Activated CD8-positive, alpha-beta memory T cell treated with anti-CD3 and anti-CD28 coated beads, Interleukin-2, amount 50 U/mL, for 48 hours (primary cell): Measurements from ENCODE around the gene TSHB.
A peak's percentile ranks its signal among the peaks of the same experiment; 100 is the strongest.
"Not testable (repeated sequence)": the region's sequence is repeated elsewhere in the genome, so short reads cannot be mapped to it uniquely, and the experiment has no call there.

ENCODE experiments used
- DNase-seq: peaks from one replicate; pipeline ENCODE4 v3.0.0-alpha.2; 2020

The TSHB gene

DNA sequence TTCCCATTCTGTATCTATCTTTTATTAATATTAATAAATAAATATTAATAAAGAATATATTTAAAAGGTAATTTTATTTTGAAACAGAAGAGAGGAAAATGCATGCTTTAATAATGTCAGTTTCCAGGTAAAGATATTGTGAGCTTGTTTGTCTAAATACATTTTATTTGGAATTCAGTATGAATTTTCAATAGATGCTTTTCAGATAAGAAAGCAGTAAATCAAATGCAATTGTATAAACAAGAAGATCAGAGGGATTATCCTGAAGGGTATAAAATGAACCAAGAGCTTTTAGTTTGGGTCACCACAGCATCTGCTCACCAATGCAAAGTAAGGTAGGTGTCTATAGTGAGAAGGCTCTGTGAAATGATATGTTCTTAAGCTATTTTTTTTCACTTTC lies at the start of gene TSHB:
TSS of gene TSHB (plus strand) at position 301 of the 400 bp plus-strand sequence. CDS start 3,537 bp downstream, outside the sequence.
- DNase-seq = no peak

DNA sequence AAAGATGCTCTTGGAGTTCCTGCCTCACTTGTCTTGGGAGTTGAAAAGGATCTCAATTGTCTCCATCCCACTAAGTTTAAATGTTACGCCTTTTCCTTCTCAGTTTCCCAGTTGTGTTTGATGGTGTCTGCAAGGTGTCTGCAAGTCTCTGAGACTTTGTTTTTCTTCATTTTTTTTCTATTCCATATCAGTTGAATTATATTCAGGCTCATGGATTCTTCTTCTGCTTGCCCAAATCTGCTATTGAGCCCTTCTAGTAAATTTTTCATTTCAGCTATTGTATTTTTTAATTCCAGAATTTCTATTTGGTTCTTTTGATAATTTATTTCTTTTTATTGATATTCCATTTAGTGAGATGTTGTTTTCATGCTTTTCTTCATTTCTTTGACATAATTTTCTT lies 47.4 kb upstream of the TSHB start:
- no peak for DNase-seq

DNA sequence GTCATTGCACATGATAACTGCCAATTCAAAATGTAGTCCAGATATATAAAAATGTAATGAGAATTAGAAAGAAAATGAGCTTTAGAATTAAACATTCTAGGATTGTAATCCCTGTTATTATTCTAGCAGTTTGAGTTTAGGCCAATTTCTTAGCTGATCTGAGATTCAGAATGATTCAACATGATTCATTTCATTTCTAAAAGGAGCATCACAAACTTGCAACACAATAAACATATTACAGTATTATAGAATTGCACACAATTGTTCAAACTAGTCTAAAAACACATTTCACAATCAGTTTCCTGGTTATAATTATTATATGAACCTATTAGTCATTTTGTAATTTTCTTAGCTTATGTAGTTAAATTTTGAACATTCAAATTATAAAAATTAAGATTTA lies 43.3 kb upstream of the TSHB start:
- DNase-seq = no peak

DNA sequence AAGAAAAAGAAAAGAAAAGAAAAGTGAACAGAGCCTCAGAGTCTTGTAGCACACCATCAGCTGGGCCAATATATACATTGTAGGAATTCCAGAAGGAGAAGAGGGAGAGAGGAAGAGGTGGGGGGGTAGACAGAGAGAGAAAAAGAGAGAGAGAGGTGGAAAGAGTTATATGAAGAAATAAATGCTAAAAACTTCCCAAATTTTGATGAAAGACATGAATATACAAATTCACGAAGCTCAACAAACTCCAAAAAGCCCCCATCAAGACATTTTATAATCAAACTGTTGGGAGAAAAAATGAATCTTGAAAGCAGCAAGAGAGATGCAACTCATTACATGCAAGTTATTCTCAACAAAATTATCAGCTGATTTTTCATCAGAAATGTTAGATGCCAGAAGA lies 41.5 kb upstream of the TSHB start:
- no peak for DNase-seq

DNA sequence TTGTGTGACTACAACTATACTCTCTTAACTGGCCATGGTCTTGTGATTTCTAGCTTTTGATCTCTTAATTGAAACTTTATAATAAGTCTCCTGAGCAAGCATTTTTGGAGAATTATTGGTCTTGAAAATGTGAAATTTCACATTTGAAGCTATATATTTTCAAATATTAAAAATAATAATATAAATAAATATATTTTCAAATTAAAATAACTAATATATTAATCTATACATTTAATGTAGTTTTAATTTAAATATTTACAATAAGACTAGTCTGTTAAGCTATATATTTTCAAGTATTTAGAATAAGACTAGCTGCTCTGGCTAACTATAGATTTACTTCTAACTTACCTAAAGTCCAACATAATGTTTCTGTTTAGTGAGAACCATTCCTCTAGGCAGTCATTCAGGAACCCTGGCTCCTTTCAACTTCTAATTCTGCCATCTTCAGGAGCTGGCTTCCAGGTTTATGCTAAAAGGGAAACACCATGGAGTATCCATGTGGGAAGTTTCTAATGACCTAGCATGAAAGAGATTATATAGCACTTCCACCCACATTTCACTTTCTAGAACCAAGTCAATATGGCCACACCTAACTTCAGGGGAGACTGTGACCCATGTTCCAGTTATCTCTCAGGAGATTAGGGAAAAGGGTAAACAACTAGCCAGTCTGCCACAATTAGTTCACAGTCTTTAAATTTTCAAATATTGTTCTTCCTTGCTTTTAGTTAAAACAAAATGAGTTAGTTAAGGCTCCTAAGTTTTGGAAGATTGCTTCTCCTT lies 31.9 kb upstream of the TSHB start:
- no peak for DNase-seq

DNA sequence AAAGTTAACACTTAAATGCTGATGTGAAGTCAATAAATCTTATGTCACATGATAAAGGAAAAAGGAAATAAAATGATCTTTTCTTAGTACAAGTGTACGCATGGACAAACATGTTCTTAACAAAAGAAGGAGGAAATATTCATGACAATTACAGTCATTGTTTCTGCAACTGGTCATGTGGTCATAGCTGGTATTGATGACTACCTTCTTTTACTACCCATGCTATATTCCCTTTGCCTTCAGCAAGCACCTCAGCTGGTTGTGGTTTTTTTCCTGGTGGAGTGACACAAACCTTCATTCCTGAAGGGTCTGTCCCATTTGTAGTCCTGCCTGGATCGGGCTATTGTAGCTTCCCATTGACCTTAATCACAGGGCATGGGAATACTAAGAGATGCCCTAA lies 23.4 kb upstream of the TSHB start:
- DNase-seq = no peak

DNA sequence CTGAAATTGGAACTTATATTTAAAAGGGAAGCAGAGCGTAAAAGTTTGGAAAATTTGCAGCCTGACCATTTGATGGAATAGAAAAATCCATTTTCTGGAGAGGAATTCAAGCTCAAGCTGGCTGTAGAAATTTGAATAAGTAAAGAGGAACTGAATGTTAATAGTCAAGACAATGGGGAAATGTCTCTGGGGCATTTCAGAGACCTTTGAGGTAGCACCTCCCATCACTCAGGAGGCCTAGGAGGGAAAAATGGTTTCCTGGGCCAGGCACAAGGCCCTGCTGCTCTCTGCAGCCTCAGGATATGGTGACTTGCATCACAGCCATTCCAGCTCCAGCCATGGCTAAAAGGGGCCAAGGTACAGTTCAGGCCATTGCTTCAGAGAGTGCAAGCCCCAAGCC lies 17.6 kb upstream of the TSHB start:
- DNase-seq = no peak

DNA sequence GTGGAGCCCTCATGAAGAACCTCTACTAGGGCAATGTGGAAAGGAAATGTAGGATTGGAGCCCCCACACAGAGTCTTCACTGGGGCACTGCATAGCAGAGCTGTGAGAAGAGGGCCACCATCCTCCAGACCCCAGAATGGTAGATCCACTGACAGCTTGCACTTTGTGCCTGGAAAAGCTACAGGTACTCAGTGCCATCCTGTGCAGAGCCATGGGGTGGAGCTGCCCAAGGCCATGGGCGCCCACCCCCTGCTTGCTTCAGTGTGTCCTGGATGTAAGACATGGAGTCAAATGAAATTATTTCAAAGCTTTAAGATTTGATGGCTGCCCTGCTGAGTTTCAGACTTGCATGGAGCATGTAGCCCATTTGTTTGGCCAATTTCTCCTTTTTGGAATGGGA lies 17.2 kb upstream of the TSHB start:
- DNase-seq = no peak

DNA sequence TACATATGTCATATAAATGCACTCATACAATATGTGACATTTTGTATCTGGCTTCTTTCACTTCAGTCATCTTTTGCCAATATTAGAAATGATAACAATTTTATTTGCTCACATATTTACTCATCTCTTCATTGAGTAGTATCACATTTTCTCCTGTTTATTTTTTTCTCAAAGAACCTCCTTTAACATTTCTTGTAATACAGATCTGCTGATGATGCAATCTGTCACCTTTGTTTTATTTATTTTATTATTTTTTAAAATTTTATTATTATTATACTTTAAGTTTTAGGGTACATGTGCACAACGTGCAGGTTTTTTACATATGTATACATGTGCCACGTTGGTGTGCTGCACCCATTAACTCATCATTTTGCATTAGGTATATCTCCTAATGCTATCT lies 15.8 kb upstream of the TSHB start:
- no peak for DNase-seq

DNA sequence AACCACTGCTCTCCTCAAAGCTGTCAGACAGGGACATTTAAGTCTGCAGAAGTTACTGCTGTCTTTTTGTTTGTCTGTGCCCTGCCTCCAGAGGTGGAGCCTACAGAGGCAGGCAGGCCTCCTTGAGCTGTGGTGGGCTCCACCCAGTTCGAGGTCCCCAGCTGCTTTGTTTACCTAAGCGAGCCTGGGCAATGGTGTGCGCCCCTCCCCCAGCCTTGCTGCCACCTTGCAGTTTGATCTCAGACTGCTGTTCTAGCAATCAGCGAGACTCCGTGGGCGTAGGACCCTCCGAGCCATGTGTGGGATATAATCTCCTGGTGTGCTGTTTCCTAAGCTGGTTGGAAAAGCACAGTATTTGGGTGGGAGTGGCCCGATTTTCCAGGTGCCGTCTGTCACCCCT lies 10.1 kb upstream of the TSHB start:
- DNase-seq = not testable (repeated sequence)

DNA sequence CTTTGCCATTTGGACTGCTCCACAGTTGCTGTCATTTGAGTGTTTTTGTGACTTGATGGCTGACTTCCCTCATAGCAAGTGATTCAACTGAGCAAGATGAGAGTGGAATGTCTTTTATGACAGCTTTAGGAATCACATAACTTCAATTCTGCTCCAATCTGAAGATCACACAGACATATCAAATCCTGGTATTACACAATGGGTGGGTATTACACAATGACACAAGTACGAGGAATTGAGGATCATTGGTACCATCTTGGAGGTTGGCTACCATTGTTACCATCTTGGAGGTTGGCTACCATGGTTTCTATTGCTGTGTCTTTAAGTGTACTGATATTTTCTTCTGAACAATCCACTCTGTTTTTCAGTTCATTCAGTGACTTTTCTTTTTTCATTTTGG lies 8.5 kb upstream of the TSHB start:
- DNase-seq = no peak

DNA sequence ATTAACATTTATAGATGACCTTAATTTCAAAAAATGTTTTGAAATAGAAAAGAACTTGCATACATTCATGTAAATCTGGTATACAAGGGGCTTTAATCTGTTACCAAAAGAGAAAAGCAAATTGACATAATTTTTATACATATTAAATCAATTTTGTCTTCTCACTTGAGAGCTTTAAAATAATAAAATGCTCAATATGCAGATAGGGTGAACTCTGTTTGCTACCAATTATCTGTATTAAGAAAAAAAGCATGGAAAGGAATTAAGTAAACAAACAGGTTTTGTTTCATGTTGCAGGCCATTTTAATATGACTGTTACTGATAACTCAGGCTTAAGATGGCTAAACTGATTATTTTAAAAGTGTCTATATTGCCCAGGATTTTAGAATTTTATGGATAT lies 6.0 kb upstream of the TSHB start:
- DNase-seq = no peak

DNA sequence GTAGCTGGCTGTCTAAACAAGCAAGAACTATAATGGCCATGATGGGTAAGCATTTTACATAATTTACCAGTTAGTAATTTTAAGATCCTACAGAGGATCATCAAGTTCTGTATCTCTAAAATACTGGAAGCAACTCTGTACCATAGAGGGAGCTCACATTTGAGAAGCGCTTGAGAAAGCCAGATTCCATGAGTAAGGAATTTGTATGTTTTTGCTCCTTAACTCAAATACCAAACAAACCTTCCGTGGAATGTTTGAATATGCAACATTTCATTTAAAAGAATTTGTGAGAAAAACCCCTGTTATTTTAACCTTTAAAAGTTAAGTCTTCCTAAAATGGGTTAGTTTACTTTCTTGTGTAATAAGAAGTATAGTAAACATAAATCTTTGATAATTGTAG lies 2.0 kb downstream of the TSHB start:
- DNase-seq = no peak

DNA sequence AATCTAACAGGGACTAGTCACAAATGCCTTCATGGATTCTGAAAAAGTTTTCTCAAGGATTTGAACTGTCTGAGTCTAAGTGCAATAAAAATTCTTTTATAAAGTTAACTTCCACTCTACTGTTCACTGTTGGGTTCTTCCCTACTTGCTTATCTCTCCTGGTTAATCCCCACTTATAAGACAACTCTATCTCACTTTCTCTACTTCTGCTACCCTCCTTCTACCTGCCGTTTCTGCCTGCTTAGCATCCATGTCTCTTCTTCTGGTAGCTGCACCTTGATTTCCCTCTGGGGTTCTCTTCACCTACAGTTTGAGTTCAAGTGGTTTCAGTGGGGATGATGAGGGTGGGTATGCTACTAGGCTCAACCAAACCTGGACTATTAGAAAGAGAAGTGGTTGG lies 6.0 kb downstream of the TSHB start:
- DNase-seq = no peak

DNA sequence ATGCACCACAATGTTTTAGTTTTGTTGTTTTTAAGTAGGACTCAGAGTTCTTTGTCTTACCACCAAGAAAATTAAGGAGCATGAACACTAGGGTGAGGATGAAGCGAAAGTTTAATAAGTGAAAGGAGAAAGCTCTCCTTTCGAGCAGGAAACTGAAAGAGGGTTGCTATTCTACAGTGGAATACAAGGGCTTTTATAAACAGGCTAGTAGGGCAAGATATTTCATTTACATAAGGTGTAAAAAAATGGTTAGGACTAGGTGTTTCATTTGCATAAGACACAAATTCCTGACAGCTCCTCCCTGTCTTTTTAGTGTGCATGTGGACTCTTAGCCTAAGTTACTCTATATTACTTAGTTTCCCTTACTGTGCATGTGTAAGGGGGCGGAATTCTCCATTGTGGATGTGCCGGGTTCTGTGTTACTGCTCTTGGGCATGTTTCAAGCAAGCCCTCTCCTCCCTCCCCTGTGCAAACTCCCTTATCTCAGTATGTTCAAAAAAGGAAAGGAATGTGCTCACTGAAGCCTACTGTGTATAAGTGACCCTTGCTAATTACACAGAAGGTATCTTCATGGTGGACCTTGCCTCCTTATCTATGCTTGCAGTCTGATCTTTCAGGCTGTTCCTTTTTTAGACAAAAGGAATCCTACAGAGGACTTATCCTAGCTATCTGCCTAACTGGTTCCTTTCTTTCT lies 7.3 kb downstream of the TSHB start:
- no peak for DNase-seq

DNA sequence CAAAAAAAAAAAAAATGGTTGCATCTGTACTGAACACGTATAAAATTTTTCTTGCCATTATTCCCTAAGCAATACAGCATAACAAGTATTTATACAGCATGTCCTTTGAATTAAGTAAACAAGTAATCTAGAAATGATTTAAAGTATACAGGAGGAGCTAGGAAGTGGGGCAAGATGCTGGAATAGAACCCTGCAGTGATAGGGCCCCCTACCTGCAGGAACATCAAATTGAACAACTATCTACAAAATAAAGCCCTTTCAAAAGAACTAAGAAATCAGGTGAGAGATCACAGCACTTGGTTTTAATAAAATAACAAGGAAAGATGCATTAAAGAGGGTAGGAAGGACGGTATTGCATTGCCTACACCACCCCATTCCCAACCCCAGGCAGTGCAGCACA lies 10.9 kb downstream of the TSHB start:
- DNase-seq = no peak

DNA sequence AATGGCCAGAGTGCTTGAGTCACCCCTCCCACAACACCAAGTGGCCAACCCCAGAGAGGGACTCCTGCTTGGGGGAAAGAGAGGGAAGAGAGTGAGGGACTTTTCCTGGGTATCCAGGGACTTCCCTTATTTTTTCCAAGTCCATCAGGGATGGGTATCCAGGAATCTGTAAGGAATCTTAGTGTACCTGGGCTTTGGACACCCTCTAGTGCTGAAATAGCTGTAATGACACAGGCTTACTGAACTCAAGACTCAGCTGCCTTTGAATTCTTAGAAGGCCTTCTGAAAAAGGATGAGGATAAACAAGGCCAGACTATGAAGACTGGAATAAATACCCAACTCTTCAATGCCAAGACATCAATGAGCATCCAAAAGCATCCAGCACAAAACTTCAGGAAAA lies 12.0 kb downstream of the TSHB start:
- DNase-seq = no peak

DNA sequence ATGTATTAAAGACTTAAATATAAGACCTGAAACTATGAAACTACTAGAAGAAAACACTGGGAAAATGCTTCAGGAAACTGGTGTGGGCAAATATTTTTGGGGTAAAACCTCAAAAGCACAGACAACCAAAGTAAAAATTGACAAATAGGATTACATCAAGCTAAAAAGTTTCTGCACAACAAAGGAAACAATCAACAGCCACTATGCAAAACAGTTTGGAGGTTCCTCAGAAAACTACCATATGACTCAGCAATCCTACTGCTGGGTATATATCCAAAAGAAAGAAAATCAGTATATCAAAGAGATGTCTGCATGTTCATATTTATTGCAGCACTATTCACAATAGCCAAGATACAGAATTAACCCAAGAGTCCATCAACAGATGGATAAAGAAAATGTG lies 17.1 kb downstream of the TSHB start:
- no peak for DNase-seq

DNA sequence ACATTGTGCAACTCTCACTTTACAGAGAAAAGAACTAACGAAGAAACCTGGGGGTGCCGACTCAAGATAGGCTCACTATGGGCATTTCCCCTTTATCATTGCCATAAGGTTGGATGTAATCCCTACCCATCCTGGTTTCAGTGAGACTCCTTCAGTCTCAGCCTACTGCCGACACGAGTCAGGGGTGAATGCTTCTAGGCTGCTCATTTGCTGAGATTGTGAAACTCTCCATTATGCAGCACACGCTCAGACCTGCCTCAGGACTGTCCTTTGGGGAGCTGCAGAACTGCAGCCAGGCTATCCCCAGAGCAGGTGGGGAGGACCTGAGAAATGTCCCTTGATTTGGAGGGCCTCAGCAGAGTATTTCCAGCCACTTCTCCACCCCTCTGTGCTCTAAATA lies 22.2 kb downstream of the TSHB start:
- DNase-seq = no peak

DNA sequence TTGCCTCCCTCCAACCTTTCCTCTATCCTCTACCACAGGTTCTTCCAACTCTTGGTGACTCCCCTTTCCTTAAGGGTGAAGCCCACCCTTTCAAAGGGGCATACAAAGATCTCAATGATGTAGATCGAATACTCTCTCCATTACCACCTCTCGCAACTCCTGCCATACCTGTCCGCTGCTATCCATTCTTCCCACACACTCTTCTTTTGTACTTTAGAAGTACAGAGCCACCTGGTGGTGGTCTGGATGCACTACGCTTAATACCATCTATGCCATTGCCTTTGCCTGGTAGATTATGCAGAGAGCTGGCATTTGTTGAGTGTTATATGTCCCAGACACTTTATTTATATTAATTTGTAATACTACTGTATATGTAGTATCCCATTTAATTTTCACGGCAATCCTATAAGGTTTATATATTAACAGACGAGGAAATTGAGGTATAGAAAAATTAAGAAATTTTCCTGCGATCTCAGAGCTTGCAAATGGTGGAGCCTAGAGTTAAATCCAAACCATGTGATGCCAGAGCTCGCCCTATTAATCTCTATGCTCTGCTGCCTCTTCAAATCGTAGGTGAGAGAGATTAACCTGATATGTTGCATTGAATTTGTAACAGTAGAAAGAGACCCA lies 22.9 kb downstream of the TSHB start:
- DNase-seq = peak; percentile 62

DNA sequence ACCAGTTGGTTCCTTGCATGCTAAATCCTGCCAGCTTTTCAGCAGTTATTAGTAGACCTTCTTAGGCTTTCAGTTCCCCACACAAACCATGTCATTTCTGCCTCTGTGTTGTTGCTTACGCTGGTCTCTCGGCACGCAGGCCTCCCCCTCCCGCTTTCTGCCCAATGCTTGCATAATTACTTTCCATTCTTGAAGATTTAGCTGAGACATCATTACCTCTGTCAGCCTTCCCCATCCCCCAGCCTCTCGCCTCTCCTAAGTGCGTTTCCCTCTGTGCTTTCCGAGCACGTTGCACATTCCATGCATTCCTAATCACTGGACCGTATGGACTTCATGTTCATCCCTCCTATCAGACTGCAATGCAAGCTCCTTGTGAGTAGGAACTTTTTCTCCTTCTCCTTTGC lies 26.8 kb downstream of the TSHB start:
- DNase-seq = no peak

DNA sequence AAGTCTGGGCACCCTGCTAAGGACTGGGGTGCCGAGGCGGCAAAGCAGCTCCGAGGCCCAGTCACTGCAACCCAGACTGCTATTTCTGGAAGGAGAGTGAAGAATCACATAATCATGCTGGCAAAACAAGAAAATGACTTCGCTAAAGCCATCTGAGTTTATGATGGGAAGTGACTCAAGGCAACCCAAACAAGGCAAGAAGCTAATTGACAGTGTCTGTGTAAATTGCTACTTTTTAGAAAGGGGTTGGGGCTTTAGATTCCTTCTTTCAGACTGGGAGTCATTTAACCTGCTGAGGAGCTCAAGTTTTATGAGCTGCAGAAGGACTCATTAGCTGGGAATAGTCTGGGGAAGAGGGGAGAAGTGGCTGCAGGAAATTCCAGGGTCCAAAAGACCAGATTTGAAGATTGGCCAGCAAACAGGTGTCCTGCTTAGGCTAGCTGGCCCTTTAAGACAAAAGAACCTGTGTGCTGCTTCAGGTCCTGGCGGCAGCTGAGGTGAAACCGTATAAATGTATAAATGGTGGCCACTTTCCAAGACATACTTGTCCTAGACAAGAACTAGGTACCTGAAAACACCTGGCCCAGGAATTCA lies 28.1 kb downstream of the TSHB start:
- no peak for DNase-seq

DNA sequence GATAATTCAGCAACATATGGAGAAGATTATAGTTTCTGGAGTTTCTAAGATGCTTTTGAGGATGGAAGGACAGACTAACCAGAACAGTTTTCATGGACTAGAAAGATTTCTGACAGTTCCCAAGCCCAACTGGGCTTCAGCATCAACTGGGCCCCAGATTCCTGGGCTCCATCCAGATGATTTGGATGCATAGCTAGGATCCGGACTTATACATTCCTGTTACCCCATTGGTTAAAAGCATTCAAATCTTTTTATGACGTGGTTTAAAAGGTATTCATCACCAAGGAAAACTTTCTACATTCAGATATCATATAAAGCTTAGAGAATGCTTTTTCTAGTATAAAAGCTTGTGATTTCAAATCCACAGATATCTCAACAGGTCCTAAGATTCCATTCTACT lies 29.7 kb downstream of the TSHB start:
- DNase-seq = no peak

DNA sequence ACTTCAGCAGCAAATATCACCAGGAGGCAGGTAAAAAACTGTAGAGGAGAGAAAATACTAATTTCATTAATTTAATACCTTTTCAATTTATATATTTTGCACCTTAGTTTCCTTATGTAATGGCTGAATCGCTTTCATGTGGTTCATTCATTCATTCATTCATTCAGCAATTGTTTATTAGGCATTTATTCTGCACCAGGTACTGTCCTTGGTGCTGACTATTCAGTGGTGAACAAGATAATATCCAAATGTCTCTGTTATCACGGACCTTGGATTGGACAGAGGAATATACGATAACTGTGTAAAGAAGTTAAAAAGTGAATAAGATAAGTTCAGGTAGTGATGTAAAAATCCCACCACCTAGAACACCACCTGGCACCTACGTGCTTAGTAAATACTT lies 30.9 kb downstream of the TSHB start:
- no peak for DNase-seq
